HepG2 (cell line): ENCODE data around the gene PFDN1. TPM values are rescaled to one million over a fixed set of nuclear protein-coding genes. Genes with fewer than 3 reads are reported as not detected.

Experiments used
- CREM ChIP-seq, 2 experiments: sonication (generic) in 1 of 2; formaldehyde crosslinking in 1 of 2; IDR thresholded peaks; 2 replicates each; pipeline versions ENCODE4 v1.4.0 to v1.6.1; 2016 to 2020; ENCODE audit warnings: antibody characterized with exemption in 1 of 2, mild to moderate bottlenecking in 1 of 2, missing genetic modification reagents in 1 of 2
- DZIP1 ChIP-seq: sonication (generic); formaldehyde crosslinking; IDR thresholded peaks from 2 replicates; pipeline ENCODE4 v1.5.0; 2020; ENCODE audit warnings: mild to moderate bottlenecking, missing genetic modification reagents
- MIER3 ChIP-seq: IDR thresholded peaks from 2 replicates; pipeline ENCODE4 v1.6.1; 2016; ENCODE audit warnings: missing compliant biosample characterization, borderline replicate concordance
- THAP9 ChIP-seq: sonication (generic); formaldehyde crosslinking; IDR thresholded peaks from 2 replicates; pipeline ENCODE4; 2020; ENCODE audit warnings: missing genetic modification reagents, mild to moderate bottlenecking, borderline replicate concordance
- USF2 ChIP-seq, 2 experiments: sonication (generic) in 1 of 2; formaldehyde crosslinking in 1 of 2; IDR thresholded peaks; 2 replicates each; pipeline versions ENCODE4 v1.5.1 to v1.6.1; 2011 to 2020; ENCODE audit warnings: borderline replicate concordance in 1 of 2, low read depth in 1 of 2, low read length in 1 of 2, mild to moderate bottlenecking in 1 of 2, missing genetic modification reagents in 1 of 2, moderate library complexity in 1 of 2
- XBP1 ChIP-seq: sonication (generic); formaldehyde crosslinking; IDR thresholded peaks from 2 replicates; pipeline ENCODE4 v1.5.0; 2020; ENCODE audit warnings: missing genetic modification reagents
- YY1 ChIP-seq: IDR thresholded peaks from 2 replicates; pipeline ENCODE4 v1.6.1; 2011; ENCODE audit warnings: low read length, low read depth, moderate library complexity, mild to moderate bottlenecking; ENCODE audit not compliant: insufficient read depth, insufficient replicate concordance
- ZBTB33 ChIP-seq: sonication (generic); formaldehyde crosslinking; IDR thresholded peaks from 2 replicates; pipeline ENCODE4 v1.4.0; 2020; ENCODE audit warnings: missing genetic modification reagents
- ZNF326 ChIP-seq: sonication (generic); formaldehyde crosslinking; IDR thresholded peaks from 2 replicates; pipeline ENCODE4 v1.4.0; 2020; ENCODE audit warnings: missing genetic modification reagents, borderline replicate concordance
- ZNF329 ChIP-seq: sonication (generic); formaldehyde crosslinking; IDR thresholded peaks from 2 replicates; pipeline ENCODE4 v1.9.0; 2021; ENCODE audit warnings: low read depth, mild to moderate bottlenecking, missing genetic modification reagents
- ZNF362 ChIP-seq: sonication (generic); formaldehyde crosslinking; IDR thresholded peaks from 2 replicates; pipeline ENCODE4 v1.4.0; 2020; ENCODE audit warnings: missing genetic modification reagents, mild to moderate bottlenecking, borderline replicate concordance
- ZNF460 ChIP-seq: sonication (generic); formaldehyde crosslinking; IDR thresholded peaks from 2 replicates; pipeline ENCODE4 v1.5.1; 2020; ENCODE audit warnings: missing genetic modification reagents, mild to moderate bottlenecking, borderline replicate concordance
- ZNF569 ChIP-seq: sonication (generic); formaldehyde crosslinking; IDR thresholded peaks from 2 replicates; pipeline ENCODE4 v1.5.0; 2020; ENCODE audit warnings: mild to moderate bottlenecking, missing genetic modification reagents, moderate library complexity, borderline replicate concordance
- ZNF704 ChIP-seq: sonication (generic); formaldehyde crosslinking; IDR thresholded peaks from 2 replicates; pipeline ENCODE4 v1.8.1; 2023; ENCODE audit warnings: mild to moderate bottlenecking, inconsistent platforms, moderate library complexity, missing genetic modification reagents, borderline replicate concordance
- ZSCAN12 ChIP-seq: sonication (generic); formaldehyde crosslinking; IDR thresholded peaks from 2 replicates; pipeline ENCODE4 v1.9.0; 2021; ENCODE audit warnings: mild to moderate bottlenecking, missing genetic modification reagents
- polyA plus RNA-seq, 8 experiments: library from polyadenylated mRNA; depleted of rRNA in 3 of 8; stranded (reverse) in 7 of 8; unstranded in 1 of 8; fragments of >200 nt; fragmentation: Illumina TruSeq in 4 of 8; extraction: Trizol in 4 of 8; gene quantifications; 2 replicates each; pipeline versions ENCODE4 v1.2.1 to v1.2.3, GENCODE V29; 2011 to 2016; ENCODE audit warnings: low read depth in 4 of 8, missing spikeins in 1 of 8, mixed read lengths in 1 of 8; ENCODE audit not compliant: insufficient read depth in 1 of 8
- total RNA-seq, 5 experiments: library from RNA; depleted of rRNA; stranded (reverse); fragments of >200 nt; fragmentation: Illumina TruSeq; extraction: Trizol; gene quantifications; 2 replicates each; pipeline ENCODE4 v1.2.3, GENCODE V29; 2016; ENCODE audit warnings: low read depth in 1 of 5

Gene PFDN1
- total and polyA plus RNA-seq, 2 of the 13 experiments (the other 11 are each of a cell fraction or from before 2014, with no cell fraction given), result 67.2 to 70.8 TPM

GRCh38 chr5:140244525-140245025 is 58.3 kb downstream of the PFDN1 start (continued):
- TF ChIP-seq ZNF362 (CRISPR knock-in tag), result no peak; the same call in 1 of the 2 replicates
- peak; percentile 30 for TF ChIP-seq YY1
- TF ChIP-seq ZNF460, result no peak
- TF ChIP-seq MIER3 (CRISPR knock-in tag), result no peak
- no peak for TF ChIP-seq CREM (IDR thresholded peaks at IDR 0.05)
- TF ChIP-seq CREM (CRISPR knock-in tag; IDR thresholded peaks at IDR 0.05), result no peak
- TF ChIP-seq ZNF569 (CRISPR knock-in tag), result no peak
- no peak for TF ChIP-seq ZNF704 (CRISPR knock-in tag)
- TF ChIP-seq ZSCAN12, result no peak
- TF ChIP-seq DZIP1, result no peak
- no peak for TF ChIP-seq USF2 (IDR thresholded peaks at IDR 0.05; ENCODE audit: low read depth, low read length)
- TF ChIP-seq USF2 (CRISPR knock-in tag; IDR thresholded peaks at IDR 0.05; ENCODE audit: borderline replicate concordance), result no peak
- no peak for TF ChIP-seq THAP9 (CRISPR knock-in tag)
- no peak for TF ChIP-seq XBP1 (CRISPR knock-in tag)
- TF ChIP-seq ZNF329 (CRISPR knock-in tag), result no peak
- TF ChIP-seq ZNF326 (CRISPR knock-in tag), result no peak
- no peak for TF ChIP-seq ZBTB33
